ENCODE data around the gene APOH.
"Not testable (repeated sequence)": the region's sequence is repeated elsewhere in the genome, so short reads cannot be mapped to it uniquely, and the experiment has no call there.

Gene APOH

DNA sequence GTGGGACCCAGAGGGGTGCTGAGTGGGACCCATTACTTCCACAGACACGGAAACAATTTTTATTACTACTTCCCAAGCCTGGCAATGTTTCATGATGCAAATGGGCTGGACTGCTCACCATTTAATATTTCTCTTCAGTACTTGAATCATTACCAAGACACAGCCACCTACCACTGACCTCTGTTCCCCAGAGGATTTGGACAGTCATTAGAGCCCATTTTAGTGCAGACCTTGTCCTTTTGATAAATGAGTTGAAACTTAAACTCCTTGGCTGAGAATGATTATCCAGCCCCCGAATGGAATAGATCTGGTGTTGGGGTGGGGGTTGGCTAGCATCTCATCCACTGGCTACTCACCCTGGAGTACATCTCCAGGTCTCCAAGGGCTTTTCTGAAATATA, 33.6 kb upstream of the APOH start:
- Histone ChIP-seq H3K9ac (ENCODE audit: low read length in 2 of 2) (no peak overlapping the region), H3K27me3 (ENCODE audit: control insufficient read depth in 1 of 2, insufficient read depth in 2 of 2, low read length in 2 of 2) (no peaks in the 10 kb centered on the region), H3K4me3 (ENCODE audit: low read length in 2 of 2) (no peak overlapping the region), H3K36me3 (ENCODE audit: control insufficient read depth in 2 of 2, insufficient read depth in 2 of 2, low read length in 2 of 2) (no peaks in the 10 kb centered on the region), H3K4me1 (ENCODE audit: control insufficient read depth, insufficient read depth, low read length) (no peaks in the 10 kb centered on the region), H3K27ac (ENCODE audit: low read length) (no peak overlapping the region), H3K9me3 (ENCODE audit: control insufficient read depth in 2 of 2, low read length in 2 of 2) (no peaks in the 10 kb centered on the region)

GRCh38 chr17:66260688-66261087, 31.5 kb upstream of the APOH start:
- Histone ChIP-seq H3K9ac (ENCODE audit: low read length in 2 of 2) (no peak overlapping the region), H3K4me3 (ENCODE audit: low read length in 2 of 2) (no peak overlapping the region), H3K36me3 (ENCODE audit: control insufficient read depth in 2 of 2, insufficient read depth in 2 of 2, low read length in 2 of 2) (no peaks in the 10 kb centered on the region), H3K4me1 (ENCODE audit: control insufficient read depth, insufficient read depth, low read length) (no peaks in the 10 kb centered on the region), H3K27ac (ENCODE audit: low read length) (no peak overlapping the region), H3K27me3 (ENCODE audit: control insufficient read depth in 1 of 2, insufficient read depth in 2 of 2, low read length in 2 of 2) (no peaks in the 10 kb centered on the region), H3K9me3 (ENCODE audit: control insufficient read depth in 2 of 2, low read length in 2 of 2) (no peaks in the 10 kb centered on the region)

DNA sequence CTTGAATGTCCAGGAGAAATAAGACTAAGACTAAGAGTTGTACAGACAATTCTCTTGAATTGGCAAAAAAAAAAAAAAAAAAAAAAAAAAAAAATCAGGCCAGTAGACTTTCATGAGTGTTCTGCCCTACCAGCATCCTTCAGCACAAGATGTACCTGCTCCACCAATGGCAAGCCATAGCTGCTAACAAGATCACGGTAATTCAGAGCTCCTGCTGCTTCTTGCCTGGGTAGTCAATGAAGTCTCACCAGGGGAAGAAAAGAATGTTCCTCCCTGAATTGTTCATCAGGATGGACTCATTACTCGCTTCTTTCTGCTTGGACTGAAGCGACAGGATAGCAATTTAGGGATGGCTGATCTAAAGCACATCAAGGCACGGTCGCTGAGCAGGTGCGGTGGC, 31.1 kb upstream of the APOH start:
- no peaks in the 10 kb centered on the region for H3K36me3 ChIP-seq (ENCODE audit: control insufficient read depth in 2 of 2, insufficient read depth in 2 of 2, low read length in 2 of 2)
- H3K9ac ChIP-seq (ENCODE audit: low read length in 2 of 2) = no peak overlapping the region
- no peaks in the 10 kb centered on the region for H3K4me1 ChIP-seq (ENCODE audit: control insufficient read depth, insufficient read depth, low read length)
- H3K9me3 ChIP-seq (ENCODE audit: control insufficient read depth in 2 of 2, low read length in 2 of 2) = no peaks in the 10 kb centered on the region
- no peak overlapping the region for H3K27ac ChIP-seq (ENCODE audit: low read length)
- no peaks in the 10 kb centered on the region for H3K27me3 ChIP-seq (ENCODE audit: control insufficient read depth in 1 of 2, insufficient read depth in 2 of 2, low read length in 2 of 2)
- H3K4me3 ChIP-seq (ENCODE audit: low read length in 2 of 2) = no peak overlapping the region

DNA sequence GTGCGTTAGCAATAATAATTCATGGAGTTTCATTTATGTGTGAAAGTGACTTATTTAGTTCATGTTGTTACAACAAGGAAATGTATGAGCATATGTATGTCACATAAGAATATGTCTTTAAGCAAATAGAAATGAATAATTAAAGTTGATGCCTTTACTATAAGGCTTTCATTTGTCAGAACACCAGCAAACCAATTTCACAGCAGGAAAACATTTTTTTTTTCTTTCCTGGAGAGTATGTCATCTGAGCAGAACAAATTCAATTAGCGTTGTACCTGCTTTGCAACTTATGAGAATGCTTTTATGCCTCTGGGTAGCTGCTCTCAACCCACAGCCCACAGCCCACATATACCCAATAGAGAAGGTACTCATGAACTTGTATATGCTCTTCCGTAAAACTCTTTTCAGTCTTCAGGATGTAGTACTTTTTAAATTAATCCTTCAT, 26.3 kb upstream of the APOH start:
- H3K36me3 ChIP-seq (ENCODE audit: control insufficient read depth in 2 of 2, insufficient read depth in 2 of 2, low read length in 2 of 2) = no peaks in the 10 kb centered on the region
- H3K9me3 ChIP-seq (ENCODE audit: control insufficient read depth in 2 of 2, low read length in 2 of 2) = no peaks in the 10 kb centered on the region
- H3K4me1 ChIP-seq (ENCODE audit: control insufficient read depth, insufficient read depth, low read length) = no peaks in the 10 kb centered on the region
- no peak overlapping the region for H3K4me3 ChIP-seq (ENCODE audit: low read length in 2 of 2)
- no peak overlapping the region for H3K9ac ChIP-seq (ENCODE audit: low read length in 2 of 2)
- H3K27me3 ChIP-seq (ENCODE audit: control insufficient read depth in 1 of 2, insufficient read depth in 2 of 2, low read length in 2 of 2) = no peaks in the 10 kb centered on the region
- no peak overlapping the region for H3K27ac ChIP-seq (ENCODE audit: low read length)

DNA sequence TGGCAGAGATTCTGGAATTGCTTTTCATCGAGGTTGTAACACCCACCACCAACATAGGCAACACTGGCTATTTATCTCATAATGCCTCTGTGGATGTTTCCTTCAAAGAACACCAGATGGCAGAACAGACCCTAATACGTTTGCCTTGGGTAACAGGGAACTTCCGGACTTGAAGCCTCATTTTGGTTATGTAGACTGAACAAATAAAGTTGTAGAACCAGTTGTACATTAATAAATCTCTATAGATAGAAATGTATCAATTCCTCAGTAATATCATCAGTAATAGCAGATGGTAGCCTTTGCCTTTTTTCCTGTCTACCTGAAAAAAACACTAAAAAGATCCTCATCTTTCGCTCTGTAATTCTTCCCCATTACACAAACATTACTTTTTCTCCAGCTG, 25.9 kb upstream of the APOH start:
- Histone ChIP-seq H3K4me3 (ENCODE audit: low read length in 2 of 2) (no peak overlapping the region), H3K9me3 (ENCODE audit: control insufficient read depth in 2 of 2, low read length in 2 of 2) (no peaks in the 10 kb centered on the region), H3K9ac (ENCODE audit: low read length in 2 of 2) (no peak overlapping the region), H3K4me1 (ENCODE audit: control insufficient read depth, insufficient read depth, low read length) (no peaks in the 10 kb centered on the region), H3K36me3 (ENCODE audit: control insufficient read depth in 2 of 2, insufficient read depth in 2 of 2, low read length in 2 of 2) (no peaks in the 10 kb centered on the region), H3K27ac (ENCODE audit: low read length) (no peak overlapping the region), H3K27me3 (ENCODE audit: control insufficient read depth in 1 of 2, insufficient read depth in 2 of 2, low read length in 2 of 2) (no peaks in the 10 kb centered on the region)

GRCh38 chr17:66253458-66253857, 24.2 kb upstream of the APOH start:
- not testable (repeated sequence) for H3K36me3 ChIP-seq (ENCODE audit: control insufficient read depth in 2 of 2, insufficient read depth in 2 of 2, low read length in 2 of 2); H3K4me3 ChIP-seq (ENCODE audit: low read length in 2 of 2); H3K4me1 ChIP-seq (ENCODE audit: control insufficient read depth, insufficient read depth, low read length); H3K9me3 ChIP-seq (ENCODE audit: control insufficient read depth in 2 of 2, low read length in 2 of 2); H3K27me3 ChIP-seq (ENCODE audit: control insufficient read depth in 1 of 2, insufficient read depth in 2 of 2, low read length in 2 of 2); H3K9ac ChIP-seq (ENCODE audit: low read length in 2 of 2); H3K27ac ChIP-seq (ENCODE audit: low read length)

DNA sequence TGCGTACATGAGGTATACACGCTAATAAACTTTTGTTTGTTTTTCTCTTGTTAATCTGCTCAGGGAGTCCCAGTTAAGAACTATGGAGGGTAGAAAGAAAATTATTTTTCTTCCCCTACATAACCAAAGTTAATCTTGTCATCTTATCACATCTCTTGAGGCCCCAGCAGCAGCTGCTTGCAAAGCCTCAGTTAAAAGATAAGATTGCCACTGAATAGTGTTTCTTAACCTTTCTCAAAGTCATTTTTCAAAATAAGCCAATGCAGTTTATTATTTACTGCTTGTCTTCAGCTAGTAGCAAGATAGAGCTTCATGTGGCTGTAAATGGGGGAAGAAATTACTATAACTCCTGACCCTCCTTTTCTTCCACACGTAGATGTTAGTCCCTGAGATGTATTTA, 21.5 kb upstream of the APOH start:
- H3K4me3 ChIP-seq (ENCODE audit: low read length in 2 of 2) = no peak overlapping the region

GRCh38 chr17:66248285-66248684, 19.1 kb upstream of the APOH start:
- H3K27ac ChIP-seq (ENCODE audit: low read length) = no peak overlapping the region
- no peaks in the 10 kb centered on the region for H3K9me3 ChIP-seq (ENCODE audit: control insufficient read depth in 2 of 2, low read length in 2 of 2)
- H3K4me3 ChIP-seq (ENCODE audit: low read length in 2 of 2) = no peak overlapping the region

More for the DNA sequence above, 21.5 kb upstream of the APOH start:
- Histone ChIP-seq H3K9me3 (ENCODE audit: control insufficient read depth in 2 of 2, low read length in 2 of 2) (no peaks in the 10 kb centered on the region), H3K4me1 (ENCODE audit: control insufficient read depth, insufficient read depth, low read length) (no peaks in the 10 kb centered on the region), H3K27me3 (ENCODE audit: control insufficient read depth in 1 of 2, insufficient read depth in 2 of 2, low read length in 2 of 2) (no peaks in the 10 kb centered on the region), H3K36me3 (ENCODE audit: control insufficient read depth in 2 of 2, insufficient read depth in 2 of 2, low read length in 2 of 2) (no peaks in the 10 kb centered on the region), H3K27ac (ENCODE audit: low read length) (no peak overlapping the region), H3K9ac (ENCODE audit: low read length in 2 of 2) (no peak overlapping the region)

DNA sequence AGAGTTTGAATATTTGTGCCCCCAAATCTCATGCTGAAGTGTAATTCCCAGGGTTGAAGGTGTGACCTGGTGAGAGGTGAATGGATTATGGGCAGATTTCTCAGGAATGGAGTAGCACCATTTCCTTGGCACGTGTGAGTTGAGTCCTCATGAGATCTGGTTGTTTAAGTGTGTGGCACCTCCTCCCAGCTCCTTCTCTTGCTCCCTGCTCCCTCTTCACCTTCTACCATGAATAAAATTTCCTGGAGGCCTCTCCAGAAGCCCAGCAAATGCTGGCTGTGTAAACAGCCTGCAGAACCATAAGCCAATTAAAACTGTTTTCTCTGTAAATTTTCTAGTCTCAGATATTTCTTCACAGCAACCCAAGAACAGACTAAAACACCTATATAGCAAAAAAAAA, 12.6 kb upstream of the APOH start:
- Histone ChIP-seq H3K27ac (ENCODE audit: low read length) (no peak overlapping the region), H3K4me1 (ENCODE audit: control insufficient read depth, insufficient read depth, low read length) (no peaks in the 10 kb centered on the region), H3K36me3 (ENCODE audit: control insufficient read depth in 2 of 2, insufficient read depth in 2 of 2, low read length in 2 of 2) (no peaks in the 10 kb centered on the region)

More at GRCh38 chr17:66248285-66248684, 19.1 kb upstream of the APOH start:
- H3K27me3 ChIP-seq (ENCODE audit: control insufficient read depth in 1 of 2, insufficient read depth in 2 of 2, low read length in 2 of 2) = no peaks in the 10 kb centered on the region
- H3K9ac ChIP-seq (ENCODE audit: low read length in 2 of 2) = no peak overlapping the region
- H3K4me1 ChIP-seq (ENCODE audit: control insufficient read depth, insufficient read depth, low read length) = no peaks in the 10 kb centered on the region
- H3K36me3 ChIP-seq (ENCODE audit: control insufficient read depth in 2 of 2, insufficient read depth in 2 of 2, low read length in 2 of 2) = no peaks in the 10 kb centered on the region

DNA sequence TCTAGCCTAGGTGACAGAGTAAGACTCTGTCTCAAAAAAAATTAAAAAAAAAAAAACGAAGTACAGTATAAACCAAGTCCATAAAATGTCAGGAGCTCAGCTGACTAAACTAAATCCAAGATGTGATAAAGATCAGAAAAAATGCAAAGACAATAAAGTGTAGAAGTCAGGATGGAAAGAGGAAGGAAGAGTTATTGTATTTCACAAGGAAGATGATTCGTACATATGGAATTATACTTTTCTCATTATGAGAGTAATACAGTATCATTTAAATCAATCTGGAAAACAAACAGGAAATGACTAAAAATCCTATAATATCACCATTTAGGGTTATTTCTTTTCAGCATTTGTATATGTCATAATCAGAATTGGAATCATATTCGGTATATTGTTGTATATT, 11.4 kb upstream of the APOH start:
- Histone ChIP-seq H3K4me1 (ENCODE audit: control insufficient read depth, insufficient read depth, low read length) (no peaks in the 10 kb centered on the region), H3K27me3 (ENCODE audit: control insufficient read depth in 1 of 2, insufficient read depth in 2 of 2, low read length in 2 of 2) (no peaks in the 10 kb centered on the region), H3K36me3 (ENCODE audit: control insufficient read depth in 2 of 2, insufficient read depth in 2 of 2, low read length in 2 of 2) (no peaks in the 10 kb centered on the region), H3K9me3 (ENCODE audit: control insufficient read depth in 2 of 2, low read length in 2 of 2) (no peaks in the 10 kb centered on the region), H3K4me3 (ENCODE audit: low read length in 2 of 2) (no peak overlapping the region), H3K9ac (ENCODE audit: low read length in 2 of 2) (no peak overlapping the region), H3K27ac (ENCODE audit: low read length) (no peak overlapping the region)

More for the DNA sequence above, 12.6 kb upstream of the APOH start:
- no peaks in the 10 kb centered on the region for H3K27me3 ChIP-seq (ENCODE audit: control insufficient read depth in 1 of 2, insufficient read depth in 2 of 2, low read length in 2 of 2)
- no peaks in the 10 kb centered on the region for H3K9me3 ChIP-seq (ENCODE audit: control insufficient read depth in 2 of 2, low read length in 2 of 2)
- H3K9ac ChIP-seq (ENCODE audit: low read length in 2 of 2) = no peak overlapping the region
- H3K4me3 ChIP-seq (ENCODE audit: low read length in 2 of 2) = no peak overlapping the region

DNA sequence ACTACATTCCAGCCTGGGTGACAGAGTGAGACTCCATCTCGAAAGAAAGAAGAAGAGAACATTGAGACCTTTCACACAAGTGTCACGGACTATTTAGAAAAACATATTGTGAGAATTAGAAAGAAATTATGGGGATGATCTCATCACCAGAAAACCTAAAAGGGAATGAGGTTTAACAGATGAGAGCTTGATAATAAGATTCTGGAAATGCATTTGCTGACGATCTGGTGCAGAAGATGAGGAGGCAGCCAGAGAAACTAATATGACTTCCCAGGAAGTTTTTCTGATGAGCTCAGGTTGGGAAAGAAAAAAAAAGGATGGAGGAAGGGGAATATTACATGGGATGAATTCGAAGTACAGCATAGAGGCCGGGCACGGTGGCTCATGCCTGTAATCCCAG, 10.8 kb upstream of the APOH start:
- Histone ChIP-seq H3K36me3 (ENCODE audit: control insufficient read depth in 2 of 2, insufficient read depth in 2 of 2, low read length in 2 of 2) (no peaks in the 10 kb centered on the region), H3K4me1 (ENCODE audit: control insufficient read depth, insufficient read depth, low read length) (no peaks in the 10 kb centered on the region), H3K27me3 (ENCODE audit: control insufficient read depth in 1 of 2, insufficient read depth in 2 of 2, low read length in 2 of 2) (no peaks in the 10 kb centered on the region), H3K9ac (ENCODE audit: low read length in 2 of 2) (no peak overlapping the region), H3K9me3 (ENCODE audit: control insufficient read depth in 2 of 2, low read length in 2 of 2) (no peaks in the 10 kb centered on the region), H3K4me3 (ENCODE audit: low read length in 2 of 2) (no peak overlapping the region), H3K27ac (ENCODE audit: low read length) (no peak overlapping the region)
